H9 (cell line): ENCODE results near the gene ZNF407. TPM values are rescaled to one million over a fixed set of nuclear protein-coding genes. Genes with fewer than 3 reads are reported as not detected.

Source experiments
- DNase-seq: peaks from one replicate; pipeline ENCODE4 v3.0.0-alpha.2; 2017
- H2AFZ ChIP-seq: one replicate; pipeline ENCODE4 v1.6.1; 2013; ENCODE audit warnings: mild to moderate bottlenecking, low read length, control low read depth, moderate library complexity
- H2AK5ac ChIP-seq: 2 replicates; pipeline ENCODE4 v1.6.1; 2013; ENCODE audit warnings: low read length, control low read depth, mixed read lengths; ENCODE audit not compliant: insufficient read length
- H2BK120ac ChIP-seq: one replicate; pipeline ENCODE4 v1.6.1; 2013; ENCODE audit warnings: low read depth, mild to moderate bottlenecking, low read length, control low read depth, inconsistent platforms; ENCODE audit not compliant: poor library complexity, severe bottlenecking
- H2BK12ac ChIP-seq: 2 replicates; pipeline ENCODE4 v1.6.1; 2013; ENCODE audit warnings: low read length, control low read depth, mixed read lengths, low read depth; ENCODE audit not compliant: insufficient read length
- H2BK15ac ChIP-seq: 2 replicates; pipeline ENCODE4 v1.6.1; 2013; ENCODE audit warnings: low read depth, low read length, control low read depth
- H2BK20ac ChIP-seq: one replicate; pipeline ENCODE4 v1.6.1; 2013; ENCODE audit warnings: low read depth, mild to moderate bottlenecking, low read length, control low read depth, inconsistent platforms; ENCODE audit not compliant: poor library complexity, severe bottlenecking
- H2BK5ac ChIP-seq: 2 replicates; pipeline ENCODE4 v1.6.1; 2013; ENCODE audit warnings: low read length, control low read depth, mixed read lengths; ENCODE audit not compliant: insufficient read length
- H3K14ac ChIP-seq: 2 replicates; pipeline ENCODE4 v1.6.1; 2013; ENCODE audit warnings: low read length, control low read depth; ENCODE audit not compliant: insufficient read depth
- H3K18ac ChIP-seq: 2 replicates; pipeline ENCODE4 v1.6.1; 2013; ENCODE audit warnings: low read depth, mild to moderate bottlenecking, mixed read lengths, low read length, control low read depth; ENCODE audit not compliant: insufficient read length
- H3K23ac ChIP-seq: 2 replicates; pipeline ENCODE4 v1.6.1; 2013; ENCODE audit warnings: low read length, control low read depth, mixed read lengths, low read depth; ENCODE audit not compliant: insufficient read length
- H3K23me2 ChIP-seq: 2 replicates; pipeline ENCODE4 v1.6.1; 2013; ENCODE audit warnings: low read depth, mild to moderate bottlenecking, mixed read lengths, low read length, control low read depth; ENCODE audit not compliant: insufficient read length, poor library complexity, severe bottlenecking
- H3K27ac ChIP-seq: 2 replicates; pipeline ENCODE4 v1.5.1; 2013; ENCODE audit warnings: low read length, control low read depth, mixed read lengths, low read depth; ENCODE audit not compliant: insufficient read length
- H3K27me3 ChIP-seq: 2 replicates; pipeline ENCODE4 v1.6.1; 2013; ENCODE audit warnings: low read length, control low read depth, inconsistent platforms; ENCODE audit not compliant: insufficient read depth
- H3K4ac ChIP-seq: 2 replicates; pipeline ENCODE4 v1.6.1; 2013; ENCODE audit warnings: low read depth, mild to moderate bottlenecking, control low read depth, inconsistent platforms, low read length, moderate library complexity
- H3K4me1 ChIP-seq: 2 replicates; pipeline ENCODE4 v1.6.1; 2013; ENCODE audit warnings: low read length, control low read depth, inconsistent platforms; ENCODE audit not compliant: insufficient read depth
- H3K4me2 ChIP-seq: 2 replicates; pipeline ENCODE4 v1.6.1; 2013; ENCODE audit warnings: low read length, control low read depth, mixed read lengths; ENCODE audit not compliant: insufficient read length, insufficient read depth
- H3K56ac ChIP-seq: 2 replicates; pipeline ENCODE4 v1.6.1; 2013; ENCODE audit warnings: low read depth, mild to moderate bottlenecking, mixed read lengths, low read length, control low read depth; ENCODE audit not compliant: insufficient read length
- H3K79me1 ChIP-seq: 2 replicates; pipeline ENCODE4 v1.6.1; 2013; ENCODE audit warnings: low read depth, mild to moderate bottlenecking, moderate library complexity, low read length, control low read depth, inconsistent platforms; ENCODE audit not compliant: insufficient read depth, poor library complexity, severe bottlenecking
- H3K79me2 ChIP-seq: 2 replicates; pipeline ENCODE4 v1.6.1; 2013; ENCODE audit warnings: low read length, control low read depth, inconsistent platforms; ENCODE audit not compliant: insufficient read depth
- H3K9ac ChIP-seq: 2 replicates; pipeline ENCODE4 v1.6.1; 2013; ENCODE audit warnings: low read length, control low read depth, mixed read lengths; ENCODE audit not compliant: insufficient read length; ENCODE audit errors: extremely low read depth
- H3K9me3 ChIP-seq: one replicate; pipeline ENCODE4 v1.6.1; 2013; ENCODE audit warnings: low read depth, low read length, inconsistent platforms; ENCODE audit not compliant: control insufficient read depth
- H3T11ph ChIP-seq: one replicate; pipeline ENCODE4 v1.6.1; 2013; ENCODE audit warnings: mild to moderate bottlenecking, low read length, control low read depth, inconsistent platforms
- H4K20me1 ChIP-seq: one replicate; pipeline ENCODE4 v1.6.1; 2013; ENCODE audit not compliant: control insufficient read depth, insufficient read length, insufficient read depth
- H4K5ac ChIP-seq: 2 replicates; pipeline ENCODE4 v1.6.1; 2013; ENCODE audit warnings: low read depth, mild to moderate bottlenecking, mixed read lengths, low read length, control low read depth; ENCODE audit not compliant: insufficient read length
- H4K8ac ChIP-seq: replicated peaks from 2 replicates; pipeline ENCODE4 v1.6.1; 2013; ENCODE audit warnings: low read length, control low read depth, mixed read lengths, low read depth; ENCODE audit not compliant: insufficient read length
- H4K91ac ChIP-seq: 2 replicates; pipeline ENCODE4 v1.6.1; 2013; ENCODE audit warnings: low read depth, mild to moderate bottlenecking, moderate library complexity, mixed read lengths, low read length, control low read depth; ENCODE audit not compliant: insufficient read length
- H3K27ac Mint-ChIP-seq, 3 experiments: 2 replicates in 2 of 3; 3 replicates in 1 of 3; pipeline ENCODE4 v1.8.0; 2020 to 2021; ENCODE audit warnings: mixed read lengths in 3 of 3, mild to moderate bottlenecking in 1 of 3, moderate library complexity in 1 of 3
- H3K27me3 Mint-ChIP-seq: 2 replicates; pipeline ENCODE4 v1.8.0; 2021; ENCODE audit warnings: low read depth, mild to moderate bottlenecking, moderate library complexity, mixed read lengths
- H3K36me3 Mint-ChIP-seq, 3 experiments: 2 replicates in 2 of 3; 3 replicates in 1 of 3; pipeline ENCODE4 v1.8.0; 2020 to 2021; ENCODE audit warnings: low read depth in 3 of 3, mixed read lengths in 3 of 3; ENCODE audit not compliant: insufficient read depth in 1 of 3
- H3K4me1 Mint-ChIP-seq, 2 experiments: 2 replicates each; pipeline ENCODE4 v1.8.0; 2020; ENCODE audit warnings: mixed read lengths in 2 of 2
- H3K4me3 Mint-ChIP-seq, 2 experiments: 2 replicates in 1 of 2; 3 replicates in 1 of 2; pipeline ENCODE4 v1.8.0; 2020 to 2021; ENCODE audit warnings: mild to moderate bottlenecking in 2 of 2, mixed read lengths in 2 of 2, moderate library complexity in 1 of 2
- H3K9me3 Mint-ChIP-seq, 2 experiments: 2 replicates in 1 of 2; 3 replicates in 1 of 2; pipeline ENCODE4 v1.8.0; 2020; ENCODE audit warnings: mild to moderate bottlenecking in 2 of 2, mixed read lengths in 2 of 2, moderate library complexity in 1 of 2
- WGBS: extraction: QIAGEN DNeasy Blood & Tissue Kit; methylation state at CpG from one replicate; pipeline ENCODE4 v1.1.7; 2013; ENCODE audit warnings: missing lambda C conversion rate, low lambda C conversion rate, mixed read lengths; ENCODE audit not compliant: insufficient read length; ENCODE audit errors: extremely low coverage; 5-methylcytosine and 5-hydroxymethylcytosine counted together
- total RNA-seq: library from RNA; stranded (reverse); gene quantifications from 2 replicates; pipeline ENCODE4 v1.2.1, GENCODE V29; 2021
- TF ChIP-seq, protein P1 (sequence below): fragments of 200-600 bp; sonication (generic); conservative IDR thresholded peaks from 3 replicates; pipeline ENCODE4 v1.8.0; 2021; ENCODE audit warnings: antibody characterized with exemption, mild to moderate bottlenecking

ZNF407 gene
- total RNA-seq, 1 experiment from 2014 or later: 8.7 TPM

GRCh38 chr18:74862094-74862493 is 264.4 kb downstream of the ZNF407 start:
- no peaks in the 10 kb centered on the region for H3K79me1 ChIP-seq
- H3K4me1 ChIP-seq: no peaks in the 10 kb centered on the region; the same call in 1 of the 2 replicates
- H3K23ac ChIP-seq: no peak overlapping the region
- H2BK5ac ChIP-seq: no peak overlapping the region
- no peak overlapping the region for H4K91ac ChIP-seq
- H3K4me3 Mint-ChIP-seq: no peak overlapping the region
- no peaks in the 10 kb centered on the region for H4K20me1 ChIP-seq
- no peak overlapping the region for H3K27ac ChIP-seq
- no peak for DNase-seq
- no peaks in the 10 kb centered on the region for H3K4me1 Mint-ChIP-seq
- H2AFZ ChIP-seq: no peak overlapping the region
- no peak overlapping the region for H3K9ac ChIP-seq
- TF ChIP-seq, protein P1, sequence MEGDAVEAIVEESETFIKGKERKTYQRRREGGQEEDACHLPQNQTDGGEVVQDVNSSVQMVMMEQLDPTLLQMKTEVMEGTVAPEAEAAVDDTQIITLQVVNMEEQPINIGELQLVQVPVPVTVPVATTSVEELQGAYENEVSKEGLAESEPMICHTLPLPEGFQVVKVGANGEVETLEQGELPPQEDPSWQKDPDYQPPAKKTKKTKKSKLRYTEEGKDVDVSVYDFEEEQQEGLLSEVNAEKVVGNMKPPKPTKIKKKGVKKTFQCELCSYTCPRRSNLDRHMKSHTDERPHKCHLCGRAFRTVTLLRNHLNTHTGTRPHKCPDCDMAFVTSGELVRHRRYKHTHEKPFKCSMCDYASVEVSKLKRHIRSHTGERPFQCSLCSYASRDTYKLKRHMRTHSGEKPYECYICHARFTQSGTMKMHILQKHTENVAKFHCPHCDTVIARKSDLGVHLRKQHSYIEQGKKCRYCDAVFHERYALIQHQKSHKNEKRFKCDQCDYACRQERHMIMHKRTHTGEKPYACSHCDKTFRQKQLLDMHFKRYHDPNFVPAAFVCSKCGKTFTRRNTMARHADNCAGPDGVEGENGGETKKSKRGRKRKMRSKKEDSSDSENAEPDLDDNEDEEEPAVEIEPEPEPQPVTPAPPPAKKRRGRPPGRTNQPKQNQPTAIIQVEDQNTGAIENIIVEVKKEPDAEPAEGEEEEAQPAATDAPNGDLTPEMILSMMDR: no peak
- H3K56ac ChIP-seq: no peak overlapping the region
- H3K23me2 ChIP-seq: no peaks in the 10 kb centered on the region
- WGBS: no CpG with 5 or more reads among the region's 4 CpGs
- H3K4ac ChIP-seq: no peak overlapping the region
- H3K4me2 ChIP-seq: no peak overlapping the region
- H3T11ph ChIP-seq: no peak overlapping the region
- no peak overlapping the region for H2BK20ac ChIP-seq
- no peaks in the 10 kb centered on the region for H3K27me3 Mint-ChIP-seq
- no peak overlapping the region for H4K5ac ChIP-seq
- no peaks in the 10 kb centered on the region for H3K36me3 Mint-ChIP-seq
- no peak overlapping the region for H4K8ac ChIP-seq
- no peaks in the 10 kb centered on the region for H3K9me3 Mint-ChIP-seq
- no peak overlapping the region for H2AK5ac ChIP-seq
- no peaks in the 10 kb centered on the region for H3K9me3 ChIP-seq
- H3K27ac Mint-ChIP-seq: no peak overlapping the region
- H3K18ac ChIP-seq: no peak overlapping the region
- H2BK12ac ChIP-seq: no peak overlapping the region
- H3K79me2 ChIP-seq: no peaks in the 10 kb centered on the region
- no peak overlapping the region for H3K14ac ChIP-seq
- H3K27me3 ChIP-seq: no peaks in the 10 kb centered on the region
- H2BK120ac ChIP-seq: no peak overlapping the region
- no peak overlapping the region for H2BK15ac ChIP-seq
